Left ventricle myocardium superior (tissue), 1 donor: Measurements from ENCODE around the gene GANC. TPM values are rescaled to one million over a fixed set of nuclear protein-coding genes. Genes with fewer than 3 reads are reported as not detected.

Experiments
- ATAC-seq: fragments of 200-7000 bp; cut with Tn5 transposase; one replicate; pipeline ENCODE4 v1.9.1; 2020; ENCODE audit warnings: mild to moderate bottlenecking, moderate library complexity
- DNase-seq: peaks from one replicate; pipeline ENCODE4 v3.0.0-alpha.2; 2020
- intact Hi-C: fragments of 100-400 bp; cut with micrococcal nuclease; formaldehyde crosslinking; loops from one replicate; pipeline ENCODE4 v1.11.0; 2022
- total RNA-seq: library from RNA; stranded (reverse); fragmentation: NEBNext Ultra II Directional; extraction: Animal tissue kit (Norgen Biotek cat#: 25700); gene quantifications from one replicate; pipeline ENCODE4 v1.2.1, GENCODE V29; 2021
- donor health status: DM: no; HTN: yes; CAD: no; lungs with severe emphysema.

Gene GANC
- total RNA-seq, 1 donor from 2014 or later: 16.4 TPM

GRCh38 chr15:42402455-42403205 is 129.6 kb downstream of the GANC start:
- DNase-seq (no peak), ATAC-seq (no peak)
- intact Hi-C loops: no loop called here

- ATAC-seq: no peak
- intact Hi-C loops: no loop called here
- no peak for DNase-seq
Measured at GRCh38 chr15:42403389-42403788, 130.4 kb downstream of the GANC start.

- ATAC-seq: no peak
- intact Hi-C loops: no loop called here
- DNase-seq: no peak
Measured at GRCh38 chr15:42404461-42405235, 131.6 kb downstream of the GANC start.

GRCh38 chr15:42405863-42406482 is 133.0 kb downstream of the GANC start:
- intact Hi-C loops: no loop called here
- ATAC-seq (no peak), DNase-seq (no peak)

Other genes with a start within 250 kb of the GANC start
- gene PLA2G4D, start 178.6 kb upstream of the GANC start, total RNA-seq: not detected
- 5.2 TPM for gene PLA2G4F, start 116.6 kb upstream of the GANC start, total RNA-seq
- gene VPS39, start 64.9 kb upstream of the GANC start, total RNA-seq: 45.3 TPM
- 16.4 TPM for gene TMEM87A, start 232 bp downstream of the GANC start, total RNA-seq
- 3.8 TPM for gene CAPN3, start 86.3 kb downstream of the GANC start, total RNA-seq
- 558 TPM for gene ZNF106, start 217.9 kb downstream of the GANC start, total RNA-seq
- 23.8 TPM for gene SNAP23, start 222.4 kb downstream of the GANC start, total RNA-seq